Lung microvascular endothelial cell (primary cell): ENCODE data around the gene SH3BGRL2. TPM values are rescaled to one million over a fixed set of nuclear protein-coding genes. Genes with fewer than 3 reads are reported as not detected.
"Not testable (repeated sequence)": the region's sequence is repeated elsewhere in the genome, so short reads cannot be mapped to it uniquely, and the experiment has no call there.

ENCODE experiments used
- DNase-seq, 2 donors: peaks; one replicate each; pipeline versions ENCODE4 v3.0.0 to v3.0.0-alpha.2; 2010; ENCODE audit warnings: low read depth in 2 of 2
- total RNA-seq: library from RNA; depleted of rRNA; stranded (reverse); fragments of >200 nt; gene quantifications from 2 replicates; pipeline ENCODE4 v1.2.1, GENCODE V29; 2014

Gene SH3BGRL2
- total RNA-seq, 1 donor from 2014 or later, result 123 TPM

- no peak for DNase-seq
These were observed 17.2 kb downstream of the SH3BGRL2 start for GRCh38 chr6:79648328-79648727.

DNA sequence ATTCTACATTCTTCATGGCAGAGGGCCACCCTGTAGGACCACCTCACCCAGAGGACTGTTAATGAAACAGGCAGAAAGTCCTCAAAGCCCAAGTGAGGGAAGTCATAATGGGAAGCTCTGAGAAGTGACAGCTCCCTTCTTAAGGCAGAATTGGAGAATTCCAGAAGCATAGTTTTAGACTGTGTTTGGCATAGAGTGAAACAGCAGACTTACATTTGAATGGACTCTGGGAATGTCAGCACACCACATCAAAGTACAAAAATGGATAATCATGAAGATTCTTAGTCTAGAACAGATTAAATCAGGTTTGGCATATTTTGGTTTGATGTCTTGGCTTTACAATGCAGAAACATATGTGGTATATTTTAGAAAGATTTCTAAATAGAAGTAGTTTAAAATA lies 17.9 kb downstream of the SH3BGRL2 start:
- DNase-seq, result no peak

DNA sequence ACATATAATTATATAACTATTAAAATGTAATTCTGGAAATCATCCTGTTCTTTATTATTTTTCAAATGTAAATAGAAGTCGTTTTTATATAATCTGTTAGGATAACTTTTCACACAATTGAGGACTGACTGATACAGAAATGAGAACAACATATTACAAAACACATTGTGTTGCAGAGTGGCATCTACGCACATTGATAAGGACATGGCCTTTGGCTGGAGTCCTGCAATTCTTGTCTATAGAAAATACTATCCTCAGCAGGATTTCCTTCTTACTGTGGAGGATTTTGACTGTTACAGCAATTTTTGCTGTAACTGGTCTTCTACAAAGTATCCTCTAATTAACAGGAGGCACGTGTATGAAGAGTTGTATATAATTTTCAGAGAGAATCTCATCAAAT lies 19.8 kb downstream of the SH3BGRL2 start:
- DNase-seq, result peak; percentile 36 to 70

DNA sequence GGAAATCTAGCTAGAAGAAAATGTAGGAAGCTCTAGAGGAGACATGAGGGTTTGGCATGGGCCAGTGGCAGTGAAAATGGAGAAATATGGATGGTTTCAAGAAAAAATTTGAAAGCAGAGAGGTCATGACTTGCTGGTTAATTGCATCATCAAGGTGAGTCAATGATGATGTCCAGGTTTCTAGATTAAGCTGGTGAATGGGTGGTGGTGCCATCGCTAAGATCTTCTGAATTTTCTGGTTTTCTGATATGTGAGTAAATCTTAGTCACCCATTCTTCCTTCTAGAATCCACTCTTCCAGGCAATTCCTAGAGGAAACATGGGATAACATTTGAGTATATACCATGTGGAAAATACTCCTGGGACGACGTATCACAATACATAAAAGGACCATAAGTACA lies 25.0 kb downstream of the SH3BGRL2 start:
- DNase-seq, result no peak

DNA sequence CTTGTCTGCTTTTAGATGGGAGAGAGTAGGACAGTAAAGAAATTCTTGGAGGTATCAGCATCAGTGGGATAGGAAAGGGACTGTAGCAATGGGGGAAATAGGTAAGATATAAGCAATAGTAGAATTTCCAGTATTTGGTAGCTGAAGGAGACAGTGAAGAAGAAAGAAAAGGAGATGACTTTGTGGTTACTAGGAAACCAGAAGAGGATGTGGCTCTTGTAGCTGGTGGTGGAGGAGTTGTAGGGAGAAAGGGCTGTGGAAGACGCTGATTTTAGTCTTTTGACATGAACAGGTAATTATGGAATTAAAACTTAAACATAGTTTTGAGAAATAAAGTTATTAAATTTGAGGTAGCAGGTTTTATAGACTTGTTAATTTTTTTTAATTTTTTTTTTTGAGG lies 26.1 kb downstream of the SH3BGRL2 start:
- no peak for DNase-seq

GRCh38 chr6:79663655-79664054 lies 32.5 kb downstream of the SH3BGRL2 start:
- not testable (repeated sequence) for DNase-seq

GRCh38 chr6:79665725-79666551 lies 34.8 kb downstream of the SH3BGRL2 start:
- DNase-seq, result no peak

- DNase-seq, result no peak
These were observed 35.5 kb downstream of the SH3BGRL2 start for GRCh38 chr6:79666634-79667033.

- DNase-seq, result no peak
These were observed 37.3 kb downstream of the SH3BGRL2 start for GRCh38 chr6:79668381-79668780.

DNA sequence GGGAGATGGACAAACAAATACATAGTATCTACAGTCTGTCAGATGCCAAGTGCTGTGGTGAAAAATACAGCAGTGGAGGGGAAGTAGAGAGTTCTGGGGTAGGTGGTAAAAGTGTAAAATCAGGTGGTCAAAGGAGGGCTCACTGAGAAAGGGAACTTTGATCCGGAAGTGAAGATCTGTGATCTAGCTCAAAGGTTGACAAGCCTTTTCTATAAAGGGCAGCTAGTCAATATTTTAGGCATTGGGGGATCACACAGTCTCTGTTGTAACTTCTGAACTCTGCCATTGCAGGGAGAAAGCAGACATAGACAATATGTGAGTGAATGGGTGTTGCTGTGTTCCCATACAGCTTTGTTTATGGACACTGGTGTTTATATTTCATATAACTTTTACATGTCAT lies 38.6 kb downstream of the SH3BGRL2 start:
- no peak for DNase-seq

- peak in 1 of 2 donors; percentile 35 for DNase-seq
These were observed 39.7 kb downstream of the SH3BGRL2 start for GRCh38 chr6:79670789-79671188.

GRCh38 chr6:79671600-79672266 lies 40.6 kb downstream of the SH3BGRL2 start:
- DNase-seq, result peak; percentile 87 to 89

DNA sequence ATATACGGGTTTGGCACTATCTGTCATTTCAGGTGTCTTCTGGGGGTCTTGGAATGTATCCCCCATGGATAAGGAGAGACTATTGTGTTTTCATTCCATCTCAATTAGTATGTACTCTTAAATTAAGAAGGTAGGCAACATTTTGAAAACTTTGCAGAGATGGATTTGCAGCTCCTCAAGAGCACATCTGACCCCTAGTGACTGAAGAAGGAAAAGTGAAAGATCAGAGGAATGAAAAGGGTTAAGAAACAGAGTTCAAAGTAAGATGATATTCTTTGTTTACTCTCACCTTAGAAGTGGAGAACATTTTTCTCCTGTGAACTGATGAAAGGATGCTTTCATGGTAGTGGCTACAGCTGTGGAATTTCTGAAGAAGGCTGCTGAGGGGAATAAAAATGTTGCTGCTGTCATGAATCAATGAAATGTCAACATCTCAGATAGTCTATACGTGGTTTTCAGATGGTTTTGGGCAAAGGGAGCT lies 41.5 kb downstream of the SH3BGRL2 start:
- DNase-seq, result peak; percentile 27 to 66

DNA sequence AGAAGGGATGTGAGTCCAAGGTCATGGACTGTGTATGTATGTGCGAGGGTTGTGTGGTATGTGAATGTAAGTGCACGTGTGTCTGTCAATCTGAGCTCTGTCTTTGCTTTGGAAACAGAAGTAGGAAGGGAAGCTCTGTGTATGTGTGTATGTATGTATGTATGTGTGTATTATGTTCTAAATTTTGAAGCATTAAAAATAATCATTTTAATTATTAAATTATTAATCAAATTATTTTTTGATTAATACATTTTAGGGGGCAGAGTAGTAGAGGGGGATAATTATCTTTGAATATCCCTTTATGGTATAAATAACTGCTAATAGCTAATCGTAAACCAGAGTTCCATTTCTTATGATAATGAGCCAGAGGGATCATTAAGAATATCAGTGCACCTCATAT lies 42.8 kb downstream of the SH3BGRL2 start:
- no peak for DNase-seq

DNA sequence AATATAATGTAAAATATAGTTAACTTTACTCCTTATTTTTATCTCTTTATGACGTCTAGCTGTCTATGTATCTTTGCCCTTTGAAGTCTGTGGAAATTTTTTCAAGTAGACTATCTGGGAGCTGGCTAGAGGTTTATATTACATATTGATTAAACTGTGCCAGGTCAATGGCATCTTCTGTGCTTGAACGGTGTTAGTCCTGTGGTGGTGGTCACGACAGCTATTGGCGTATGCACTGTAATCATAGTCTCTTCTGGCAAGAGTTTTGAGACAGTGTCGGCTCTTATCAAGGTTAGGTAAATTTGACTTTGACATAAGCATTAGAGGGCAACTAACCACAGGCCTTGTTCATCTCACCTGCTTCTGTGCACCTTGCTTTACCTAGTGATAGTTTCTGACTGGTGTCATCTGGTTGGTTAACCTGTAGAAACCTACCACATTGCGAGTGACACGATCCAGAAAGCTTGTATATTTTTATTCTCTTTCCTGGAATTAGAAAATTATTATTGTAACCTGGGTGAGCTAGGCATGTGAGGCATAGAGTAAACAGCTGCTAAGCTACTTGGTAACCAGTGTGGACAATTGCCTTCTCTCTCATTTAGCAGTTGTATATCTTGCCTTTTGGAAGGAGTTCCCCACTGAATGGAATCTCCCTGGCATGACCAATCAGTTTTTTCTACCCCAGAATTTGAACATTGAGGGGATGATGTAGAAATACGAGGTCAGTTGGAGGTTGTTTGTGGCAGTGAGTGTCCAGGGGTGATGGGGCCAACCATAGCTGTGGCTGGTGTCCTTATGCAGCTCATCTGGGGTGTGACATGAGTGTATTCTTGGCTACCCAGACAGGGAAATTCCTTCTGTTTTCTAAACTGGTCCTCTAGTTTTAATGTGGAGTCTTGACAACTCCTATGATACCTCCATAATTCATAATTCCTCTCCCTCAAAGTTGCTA lies 45.9 kb downstream of the SH3BGRL2 start:
- DNase-seq, result peak in 1 of 2 donors; percentile 10

GRCh38 chr6:79682682-79683081 lies 51.6 kb downstream of the SH3BGRL2 start:
- not testable (repeated sequence) for DNase-seq

- peak in 1 of 2 donors; percentile 45 for DNase-seq
These were observed 53.7 kb downstream of the SH3BGRL2 start for GRCh38 chr6:79684876-79685275.

GRCh38 chr6:79686707-79687309 lies 55.7 kb downstream of the SH3BGRL2 start:
- no peak for DNase-seq

DNA sequence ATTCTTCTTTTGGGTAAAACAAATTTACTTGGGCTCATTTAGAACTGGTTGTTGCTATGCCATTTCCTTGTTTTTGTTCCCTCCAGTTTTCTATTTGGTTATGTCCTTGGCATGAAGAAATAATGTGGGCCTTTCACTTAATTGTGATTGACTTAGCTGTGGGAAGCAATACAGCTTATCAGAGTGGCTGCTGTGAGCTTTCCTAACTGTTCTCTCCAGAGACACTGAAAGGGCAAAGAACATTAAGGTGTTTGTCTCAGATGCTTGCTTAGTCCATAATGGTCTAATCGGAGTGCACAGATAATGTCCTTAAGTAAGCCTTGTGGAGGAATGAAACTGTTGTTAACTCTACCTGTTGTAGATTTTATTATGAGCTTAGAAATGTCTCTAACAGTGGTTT lies 56.6 kb downstream of the SH3BGRL2 start:
- DNase-seq, result no peak

DNA sequence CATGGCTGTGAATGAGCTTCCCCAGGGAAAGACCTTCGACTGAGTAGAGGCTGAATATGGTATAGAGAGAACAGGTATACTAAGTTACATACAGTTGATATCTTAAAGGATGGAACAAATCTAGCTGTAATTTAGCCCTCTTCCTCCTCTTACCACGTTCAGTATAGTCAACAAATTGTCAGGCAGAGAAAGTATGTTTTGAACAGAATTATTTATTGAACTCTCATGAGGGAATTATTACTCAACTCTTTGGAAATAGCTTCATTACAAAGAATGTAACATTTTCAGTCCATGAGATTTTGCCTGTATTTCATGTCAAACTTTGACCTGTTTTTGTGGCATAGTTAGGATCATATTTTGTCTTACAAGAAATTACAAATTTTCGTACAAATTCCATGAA lies 63.0 kb downstream of the SH3BGRL2 start:
- no peak for DNase-seq
